Epithelial cell of prostate (primary cell): ENCODE results near the gene ATAD3B.
"Not testable (repeated sequence)": the region's sequence is repeated elsewhere in the genome, so short reads cannot be mapped to it uniquely, and the experiment has no call there.

Source experiments
- DNase-seq: peaks from one replicate; pipeline ENCODE4 v3.0.0-alpha.2; 2011; ENCODE audit warnings: low read depth, low spot score
- H3K27ac ChIP-seq: fragments of 450-650 bp; 2 replicates; pipeline ENCODE4 v1.5.1; 2017; ENCODE audit warnings: mild to moderate bottlenecking

ATAD3B gene

GRCh38 chr1:1527092-1527816 is 55.7 kb downstream of the ATAD3B start:
- no peak for DNase-seq
- H3K27ac ChIP-seq = no peak overlapping the region

- H3K27ac ChIP-seq = no peak overlapping the region
- DNase-seq = no peak
Observed at GRCh38 chr1:1528301-1529267, 57.0 kb downstream of the ATAD3B start.

GRCh38 chr1:1529321-1529720 is 57.8 kb downstream of the ATAD3B start:
- DNase-seq = no peak

DNA sequence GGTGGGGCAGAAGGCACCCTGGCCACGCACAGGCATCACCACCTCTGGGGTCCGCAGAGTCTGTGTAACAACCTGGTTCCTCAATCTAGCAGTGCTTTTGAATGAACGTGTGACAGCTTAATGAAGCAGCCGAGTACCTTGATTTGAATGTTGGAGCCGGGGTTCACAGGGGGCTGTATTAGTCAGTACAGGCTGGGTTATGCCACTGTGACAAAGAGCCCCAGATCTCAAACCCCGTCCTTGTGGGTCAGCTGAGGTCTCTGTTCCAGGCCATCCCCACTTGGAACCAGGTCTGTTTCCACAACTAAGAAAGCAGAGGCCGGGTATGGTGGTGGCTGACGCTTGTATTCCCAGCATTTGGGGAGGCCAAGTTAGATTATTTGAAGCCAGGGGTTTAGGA is 58.4 kb downstream of the ATAD3B start:
- no peak for DNase-seq
- H3K27ac ChIP-seq = no peak overlapping the region

More at GRCh38 chr1:1529321-1529720, 57.8 kb downstream of the ATAD3B start:
- no peak overlapping the region for H3K27ac ChIP-seq

- no peak for DNase-seq
- H3K27ac ChIP-seq = no peak overlapping the region
Observed at GRCh38 chr1:1531947-1532346, 60.4 kb downstream of the ATAD3B start.

- DNase-seq, H3K27ac ChIP-seq: not testable (repeated sequence)
Observed at GRCh38 chr1:1533176-1533893, 61.8 kb downstream of the ATAD3B start.

DNA sequence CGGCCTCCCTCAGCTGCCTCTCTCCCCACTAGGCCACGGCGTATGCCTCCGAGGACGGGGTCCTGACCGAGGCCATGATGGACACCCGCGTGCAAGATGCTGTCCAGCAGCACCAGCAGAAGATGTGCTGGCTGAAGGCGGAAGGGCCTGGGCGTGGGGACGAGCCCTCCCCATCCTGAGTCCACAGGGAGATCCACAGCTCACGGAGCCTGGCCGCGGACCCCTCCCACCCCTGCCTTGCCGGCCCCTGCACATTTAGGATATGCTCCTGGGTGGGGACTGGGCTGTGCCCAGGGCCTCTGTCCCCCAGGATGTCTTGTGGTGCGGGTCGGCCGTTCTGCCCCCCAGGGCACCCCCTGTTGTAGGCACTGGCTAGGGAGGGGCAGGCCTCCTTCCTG is 62.3 kb downstream of the ATAD3B start:
- DNase-seq, H3K27ac ChIP-seq: not testable (repeated sequence)

DNA sequence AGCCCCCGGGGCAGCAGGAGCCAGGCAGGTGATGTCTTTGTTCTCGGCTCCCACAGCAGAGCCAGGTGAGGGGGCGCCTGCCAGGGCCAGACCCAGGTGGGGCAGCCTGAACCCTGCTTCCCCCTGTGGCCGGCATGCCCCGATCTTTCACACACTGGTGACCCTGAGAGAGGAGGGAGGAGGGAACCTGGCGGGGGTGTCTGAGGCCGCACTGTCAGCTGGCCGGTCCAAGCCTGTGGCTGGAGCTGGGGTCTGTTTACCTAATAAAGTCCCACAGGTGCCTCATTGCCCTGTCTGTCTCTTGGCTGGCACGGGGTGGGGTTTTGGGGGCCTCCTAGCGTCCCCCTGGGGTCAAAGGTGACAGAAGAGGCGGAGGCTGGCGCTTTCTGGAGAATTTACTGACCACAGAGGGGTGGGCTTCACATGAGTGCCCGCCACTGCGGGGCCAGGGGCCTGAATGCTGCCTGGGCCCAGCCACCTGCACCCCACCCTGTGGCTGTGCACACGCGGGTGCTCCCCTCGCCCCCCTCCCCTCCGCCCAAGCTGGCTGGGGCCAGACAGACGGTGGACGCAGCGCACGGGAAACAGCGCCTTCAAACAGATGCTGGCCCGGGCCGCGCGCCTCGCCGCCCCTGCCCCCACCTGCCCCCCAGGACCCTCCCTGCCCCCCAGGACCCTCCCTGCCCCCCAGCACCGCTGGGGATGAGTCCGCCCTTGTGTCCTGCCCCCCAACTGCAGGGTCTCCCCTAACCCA is 63.0 kb downstream of the ATAD3B start:
- H3K27ac ChIP-seq = no peak overlapping the region
- DNase-seq = no peak

DNA sequence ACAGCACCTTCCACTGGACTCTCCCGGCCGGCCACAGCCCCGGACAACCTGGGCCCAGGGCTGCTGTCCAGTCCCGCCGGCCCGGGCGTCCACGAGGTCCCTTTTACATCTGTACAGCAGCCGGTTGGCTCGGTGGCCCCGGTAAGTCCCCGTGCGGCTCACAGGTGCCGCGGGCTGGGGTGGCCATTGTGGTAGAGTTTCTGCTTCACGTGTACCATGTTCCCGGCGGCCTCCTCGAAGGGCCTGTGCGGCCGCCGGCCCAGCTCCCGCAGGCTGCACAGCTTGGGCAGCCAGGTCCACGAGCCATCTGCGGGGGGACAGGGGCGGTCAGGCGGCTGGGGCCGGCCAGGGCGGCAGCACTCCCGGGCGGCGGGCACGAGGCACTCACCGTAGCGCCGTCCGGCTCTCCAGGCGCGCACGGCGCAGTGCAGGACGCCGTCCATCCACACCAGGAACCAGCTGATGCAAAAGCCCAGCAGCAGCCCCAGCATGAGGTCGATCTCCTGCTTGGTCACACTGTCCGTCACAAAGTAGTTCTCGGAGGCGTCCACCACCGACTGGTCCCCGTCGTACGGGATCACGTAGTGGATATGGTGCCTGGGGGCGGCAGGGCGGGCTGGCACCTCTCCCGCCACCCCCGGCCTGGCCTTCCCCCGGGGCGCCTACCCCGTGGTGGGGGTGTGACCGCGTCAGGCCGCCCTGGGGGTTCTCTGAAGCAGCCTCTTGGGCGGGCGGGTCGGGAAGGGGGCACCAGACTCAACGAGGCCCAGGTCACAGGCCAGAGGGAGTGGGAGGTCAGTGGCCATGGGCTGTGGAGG is 63.8 kb downstream of the ATAD3B start:
- no peak overlapping the region for H3K27ac ChIP-seq
- DNase-seq = no peak

GRCh38 chr1:1536019-1536937 is 64.7 kb downstream of the ATAD3B start:
- no peak for DNase-seq

GRCh38 chr1:1536938-1537546 is 65.5 kb downstream of the ATAD3B start:
- H3K27ac ChIP-seq = no peak overlapping the region
- no peak for DNase-seq

More at GRCh38 chr1:1536019-1536937, 64.7 kb downstream of the ATAD3B start:
- no peak overlapping the region for H3K27ac ChIP-seq

GRCh38 chr1:1537626-1538250 is 66.2 kb downstream of the ATAD3B start:
- no peak for DNase-seq
- no peak overlapping the region for H3K27ac ChIP-seq

GRCh38 chr1:1538334-1538733 is 66.8 kb downstream of the ATAD3B start:
- no peak for DNase-seq
- H3K27ac ChIP-seq = no peak overlapping the region

DNA sequence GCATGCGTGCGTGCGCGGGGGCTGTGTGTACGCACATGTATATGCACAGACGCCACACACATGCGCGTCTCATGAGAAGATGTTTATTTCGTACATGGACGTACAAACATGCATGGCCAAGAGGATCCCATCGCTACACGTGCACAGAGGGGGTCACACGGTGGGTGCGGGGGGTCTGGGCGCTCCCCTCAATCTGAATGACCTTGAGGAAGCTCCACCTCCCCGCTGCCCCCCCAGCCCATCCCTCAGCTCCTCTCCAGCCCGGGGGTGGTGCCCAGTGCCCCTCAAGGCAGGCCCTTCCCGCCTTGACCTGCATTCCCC is 67.4 kb downstream of the ATAD3B start:
- no peak for DNase-seq
- no peak overlapping the region for H3K27ac ChIP-seq

DNA sequence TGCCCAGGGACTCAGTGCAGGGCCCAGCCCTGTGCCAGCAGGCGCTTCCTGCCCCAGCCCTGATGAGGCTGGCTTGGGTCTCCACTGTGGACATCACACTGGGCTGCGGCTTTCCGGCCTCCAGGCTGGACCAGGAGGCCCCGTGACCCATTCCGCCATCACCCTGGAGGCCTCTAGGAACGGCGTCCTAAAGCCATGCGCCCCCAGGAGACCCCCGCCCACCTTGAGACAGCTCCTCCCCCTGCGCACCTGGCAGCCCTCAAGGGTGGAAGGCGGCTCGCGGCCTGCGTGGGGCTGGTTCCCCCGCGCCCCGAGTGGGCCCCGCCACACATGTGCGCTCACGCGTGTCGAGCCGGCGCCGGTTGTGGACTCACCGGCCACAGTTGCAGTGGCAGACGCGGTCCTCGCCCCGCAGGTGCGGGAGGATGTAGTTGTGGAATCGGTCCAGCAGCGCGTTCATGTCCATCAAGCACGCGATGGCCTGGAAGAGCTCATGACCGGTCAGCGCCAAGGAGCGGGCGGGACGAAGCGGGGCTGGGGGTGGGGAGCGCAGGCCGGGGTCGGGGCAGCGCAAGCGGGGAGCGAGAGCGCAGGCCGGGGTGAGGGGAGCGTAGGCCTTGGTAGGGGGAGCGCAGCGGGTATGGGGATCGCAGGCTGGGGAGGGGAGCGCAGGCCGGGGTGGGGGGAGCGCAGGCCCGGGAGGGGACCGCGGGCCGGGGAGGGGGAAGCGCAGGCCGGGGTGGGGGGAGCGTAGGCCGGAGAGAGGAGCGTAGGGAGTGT is 67.9 kb downstream of the ATAD3B start:
- no peak for DNase-seq
- H3K27ac ChIP-seq = no peak overlapping the region

DNA sequence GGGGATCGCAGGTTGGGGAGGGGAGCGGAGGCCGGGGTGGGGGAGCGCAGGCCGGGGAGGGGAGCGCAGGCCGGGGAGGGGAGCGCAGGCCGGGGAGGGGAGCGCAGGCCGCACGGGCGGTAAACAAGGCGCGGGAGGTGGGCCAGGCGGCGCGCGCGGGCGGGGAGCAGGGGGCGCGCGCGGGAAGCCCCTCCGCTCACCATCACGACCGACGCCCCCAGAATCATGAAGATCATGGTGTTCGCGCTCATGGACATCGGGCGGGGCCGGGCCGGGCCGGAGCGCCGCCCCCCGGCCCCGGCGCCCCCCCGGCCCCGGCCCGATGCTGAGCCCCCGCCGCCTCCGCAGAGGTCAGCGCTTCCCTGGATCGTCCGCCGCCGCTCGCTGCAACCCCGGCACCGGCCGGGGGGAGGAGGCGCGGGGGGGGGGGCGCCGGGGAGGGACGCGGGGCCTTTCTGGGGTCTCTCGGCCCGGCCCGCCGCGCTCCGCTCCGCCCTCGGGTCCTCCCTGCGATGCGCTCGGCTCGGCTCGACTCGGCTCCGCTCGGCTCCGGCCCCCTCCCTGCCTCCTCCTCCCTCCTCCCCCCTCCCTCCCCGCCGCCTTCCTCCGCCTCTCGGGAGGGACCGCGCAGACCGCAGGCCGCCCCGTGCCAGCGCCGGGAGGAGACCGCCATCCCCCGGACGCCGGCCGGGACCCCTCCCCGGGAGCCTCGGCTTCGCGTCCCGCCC is 68.7 kb downstream of the ATAD3B start, which contains the start of gene TMEM240:
Gene TMEM240, minus strand, starts transcription at position 535 of the 728 bp plus-strand sequence. Its CDS starts 278 bp downstream, at position 257.
- DNase-seq = no peak
- H3K27ac ChIP-seq = no peak within 1 kb of the TSS
